ENCODE measurements around the gene TRUB2.

GRCh38 chr9:128271512-128271911 is 50.7 kb downstream of the TRUB2 start:
- TF ChIP-seq EZH2 (IDR thresholded peaks at IDR 0.05; ENCODE audit: insufficient read depth, poor library complexity, severe bottlenecking) (no peak), EZH2phosphoT487 (IDR thresholded peaks at IDR 0.05; ENCODE audit: insufficient read depth, low read depth) (no peak)
